ENCODE results near the gene ARL17A. TPM values are rescaled to one million over a fixed set of nuclear protein-coding genes. Genes with fewer than 3 reads are reported as not detected.
"Not testable (repeated sequence)": the region's sequence is repeated elsewhere in the genome, so short reads cannot be mapped to it uniquely, and the experiment has no call there.

The ARL17A gene
- total RNA-seq, 4 donors from 2014 or later = 8.0 to 15.4 (median 10.4) TPM

- DNase-seq; H3K4me1 ChIP-seq; intact Hi-C loops (cut with DNase I; ENCODE audit: low total_unique reads); H3K9me3 ChIP-seq; ATAC-seq; H3K27ac ChIP-seq; H3K27me3 ChIP-seq; H3K4me3 ChIP-seq; in situ Hi-C loops (cut with MboI; ENCODE audit: low sequenced_read_pairs in 4 of 4); H3K36me3 ChIP-seq: not testable (repeated sequence)
Measured at GRCh38 chr17:46512168-46512567, 67.3 kb downstream of the ARL17A start, which contains the start of gene LRRC37A2. LRRC37A2 (plus strand) TSS chr17:46512468; CDS start chr17:46512713, 245 bp downstream.

GRCh38 chr17:46505896-46506295 lies 73.6 kb downstream of the ARL17A start:
- in situ Hi-C loops (cut with MboI; ENCODE audit: low sequenced_read_pairs in 4 of 4); intact Hi-C loops (cut with DNase I; ENCODE audit: low total_unique reads); H3K9me3 ChIP-seq; DNase-seq; H3K27ac ChIP-seq; H3K27me3 ChIP-seq; ATAC-seq; H3K36me3 ChIP-seq; H3K4me3 ChIP-seq; H3K4me1 ChIP-seq: not testable (repeated sequence)

GRCh38 chr17:46499437-46500139 lies 79.9 kb downstream of the ARL17A start:
- H3K4me3 ChIP-seq; intact Hi-C loops (cut with DNase I; ENCODE audit: low total_unique reads); H3K27me3 ChIP-seq; in situ Hi-C loops (cut with MboI; ENCODE audit: low sequenced_read_pairs in 4 of 4); DNase-seq; H3K36me3 ChIP-seq; H3K4me1 ChIP-seq; H3K9me3 ChIP-seq: not testable (repeated sequence)
- peak overlapping the region in 2 of 4 donors; percentile 58 to 71 for H3K27ac ChIP-seq
- ATAC-seq = peak; percentile 67 to 75

GRCh38 chr17:46492021-46492420 lies 87.5 kb downstream of the ARL17A start:
- H3K4me3 ChIP-seq; H3K9me3 ChIP-seq; intact Hi-C loops (cut with DNase I; ENCODE audit: low total_unique reads); in situ Hi-C loops (cut with MboI; ENCODE audit: low sequenced_read_pairs in 4 of 4); DNase-seq; H3K27me3 ChIP-seq; H3K36me3 ChIP-seq; H3K4me1 ChIP-seq; ATAC-seq; H3K27ac ChIP-seq: not testable (repeated sequence)

- DNase-seq; H3K27me3 ChIP-seq; H3K4me1 ChIP-seq; H3K9me3 ChIP-seq; H3K4me3 ChIP-seq; in situ Hi-C loops (cut with MboI; ENCODE audit: low sequenced_read_pairs in 4 of 4); H3K36me3 ChIP-seq; ATAC-seq; H3K27ac ChIP-seq; intact Hi-C loops (cut with DNase I; ENCODE audit: low total_unique reads): not testable (repeated sequence)
Measured at GRCh38 chr17:46481310-46481709, 98.2 kb downstream of the ARL17A start.

GRCh38 chr17:46478823-46479222 lies 100.7 kb downstream of the ARL17A start:
- H3K9me3 ChIP-seq; H3K27ac ChIP-seq; H3K4me3 ChIP-seq; H3K4me1 ChIP-seq; intact Hi-C loops (cut with DNase I; ENCODE audit: low total_unique reads); in situ Hi-C loops (cut with MboI; ENCODE audit: low sequenced_read_pairs in 4 of 4); DNase-seq; H3K27me3 ChIP-seq; ATAC-seq; H3K36me3 ChIP-seq: not testable (repeated sequence)

GRCh38 chr17:46475583-46475982 lies 103.9 kb downstream of the ARL17A start:
- intact Hi-C loops (cut with DNase I; ENCODE audit: low total_unique reads); in situ Hi-C loops (cut with MboI; ENCODE audit: low sequenced_read_pairs in 4 of 4); ATAC-seq: not testable (repeated sequence)

GRCh38 chr17:46474489-46474888 lies 105.0 kb downstream of the ARL17A start:
- peak in 1 of 2 donors; percentile 81 for ATAC-seq
- DNase-seq; in situ Hi-C loops (cut with MboI; ENCODE audit: low sequenced_read_pairs in 4 of 4); H3K9me3 ChIP-seq; H3K4me1 ChIP-seq; intact Hi-C loops (cut with DNase I; ENCODE audit: low total_unique reads); H3K36me3 ChIP-seq; H3K27me3 ChIP-seq; H3K4me3 ChIP-seq; H3K27ac ChIP-seq: not testable (repeated sequence)

More at GRCh38 chr17:46475583-46475982, 103.9 kb downstream of the ARL17A start:
- H3K4me3 ChIP-seq, DNase-seq, H3K27me3 ChIP-seq, H3K4me1 ChIP-seq, H3K36me3 ChIP-seq, H3K27ac ChIP-seq, H3K9me3 ChIP-seq: not testable (repeated sequence)

- H3K4me3 ChIP-seq; H3K27ac ChIP-seq; DNase-seq; H3K36me3 ChIP-seq; in situ Hi-C loops (cut with MboI; ENCODE audit: low sequenced_read_pairs in 4 of 4); intact Hi-C loops (cut with DNase I; ENCODE audit: low total_unique reads); ATAC-seq; H3K9me3 ChIP-seq; H3K4me1 ChIP-seq; H3K27me3 ChIP-seq: not testable (repeated sequence)
Measured at GRCh38 chr17:46467618-46468017, 111.9 kb downstream of the ARL17A start.

Other genes starting within 250 kb of the ARL17A start
- 10 to 100 TPM in 3 of 4 donors, 1 to 10 TPM in 1; 9.3 to 39.3 (median 14.6) TPM for gene ARL17B, start 217.9 kb downstream of the ARL17A start, total RNA-seq
- gene LRRC37A2, start 67.2 kb downstream of the ARL17A start, total RNA-seq = 10 to 100 TPM in 2 of 4 donors, 1 to 10 TPM in 2; 3.7 to 15.1 (median 9.7) TPM
- 10 to 100 TPM; 24.5 to 67.0 (median 42.5) TPM for gene NSF, start 11.0 kb upstream of the ARL17A start, total RNA-seq
- under 1 TPM in 1 of 4 donors, not detected in 3; 0.19 TPM for gene WNT3, start 239.0 kb upstream of the ARL17A start, total RNA-seq

Data from gastrocnemius medialis (tissue), 4 donors.